ENCODE measurements around the gene HRH3.

Gene HRH3

DNA sequence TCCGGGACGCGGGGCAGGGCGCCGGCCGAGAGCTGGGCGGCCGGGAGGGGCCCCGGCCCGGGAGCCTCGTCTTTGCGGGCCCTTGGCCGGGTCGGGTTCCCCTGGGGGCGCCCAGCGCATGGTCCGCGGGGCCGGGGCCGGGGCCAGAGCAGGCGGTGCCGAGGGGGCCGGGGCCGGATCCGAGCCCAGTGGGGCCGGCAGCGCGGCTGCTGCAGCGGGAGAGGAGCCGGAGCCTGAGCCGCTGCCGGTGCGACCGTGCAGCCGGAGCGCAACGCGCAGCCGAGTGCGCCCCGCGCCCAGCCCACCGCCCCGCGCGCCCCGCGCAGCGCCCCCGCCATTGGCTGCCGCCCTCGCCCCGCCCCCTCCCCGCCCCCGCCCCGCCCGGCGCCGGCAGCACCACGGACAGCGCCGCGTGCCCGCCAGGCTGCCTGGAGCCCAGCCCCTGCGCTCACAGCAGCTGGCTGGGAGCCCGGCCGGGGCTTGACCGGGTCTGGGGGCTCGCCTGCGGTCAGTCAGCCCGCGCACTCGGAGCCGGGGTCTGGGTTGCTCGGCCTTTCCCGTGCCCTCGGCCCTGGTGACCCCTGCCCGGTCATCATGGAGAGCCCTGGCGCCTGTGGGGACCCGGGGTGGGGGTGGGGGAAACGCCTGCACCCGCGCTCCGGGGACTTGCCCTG lies at the start of gene HRH3:
Gene HRH3 (minus strand): TSS at position 287 of the 674 bp plus-strand sequence. CDS start 308 bp downstream, outside the sequence.
- DNase-seq (ENCODE audit: low read depth, low spot score): no peak

DNA sequence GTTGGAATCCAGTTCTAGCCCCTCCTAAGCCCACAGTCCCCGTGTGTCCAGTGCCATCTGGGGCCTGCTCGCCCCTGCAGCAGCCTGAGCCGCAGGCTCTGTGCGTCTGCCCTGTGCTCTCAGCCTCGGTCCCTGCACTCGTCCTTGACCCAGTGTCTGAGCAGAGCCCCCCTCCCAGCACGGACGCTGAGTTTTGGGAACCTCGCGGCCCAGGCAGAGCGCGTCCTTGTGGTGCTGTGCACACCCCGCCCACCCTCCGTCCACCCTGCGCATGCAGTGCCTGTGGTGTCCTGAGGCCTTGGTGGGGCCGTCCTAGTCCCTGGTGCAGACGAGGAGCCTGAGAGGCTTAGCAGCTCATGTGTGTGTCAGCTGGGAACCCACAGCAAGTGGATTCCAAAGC lies 49.8 kb upstream of the HRH3 start:
- DNase-seq (ENCODE audit: low read depth, low spot score): no peak

DNA sequence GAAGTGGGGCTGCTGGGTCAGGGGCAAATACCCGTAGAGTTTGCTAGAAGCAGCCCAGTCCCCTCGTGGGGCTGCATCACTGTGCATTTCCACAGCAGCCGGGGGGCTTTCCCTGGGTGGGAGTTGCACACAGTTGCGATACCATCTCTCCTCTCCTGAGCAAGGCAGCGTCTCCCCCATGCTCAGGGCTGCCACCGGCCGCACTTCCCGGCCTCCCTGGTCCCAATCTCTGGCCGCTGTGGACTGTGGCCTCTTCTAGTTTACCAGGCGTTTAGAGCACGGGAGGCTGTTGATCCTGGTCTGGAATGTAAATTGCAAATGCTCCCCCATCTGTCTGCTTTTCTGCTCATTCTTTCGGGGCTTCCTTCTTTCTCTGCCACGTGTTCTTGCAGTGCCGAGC lies 49.3 kb upstream of the HRH3 start:
- no peak for DNase-seq (ENCODE audit: low read depth, low spot score)

DNA sequence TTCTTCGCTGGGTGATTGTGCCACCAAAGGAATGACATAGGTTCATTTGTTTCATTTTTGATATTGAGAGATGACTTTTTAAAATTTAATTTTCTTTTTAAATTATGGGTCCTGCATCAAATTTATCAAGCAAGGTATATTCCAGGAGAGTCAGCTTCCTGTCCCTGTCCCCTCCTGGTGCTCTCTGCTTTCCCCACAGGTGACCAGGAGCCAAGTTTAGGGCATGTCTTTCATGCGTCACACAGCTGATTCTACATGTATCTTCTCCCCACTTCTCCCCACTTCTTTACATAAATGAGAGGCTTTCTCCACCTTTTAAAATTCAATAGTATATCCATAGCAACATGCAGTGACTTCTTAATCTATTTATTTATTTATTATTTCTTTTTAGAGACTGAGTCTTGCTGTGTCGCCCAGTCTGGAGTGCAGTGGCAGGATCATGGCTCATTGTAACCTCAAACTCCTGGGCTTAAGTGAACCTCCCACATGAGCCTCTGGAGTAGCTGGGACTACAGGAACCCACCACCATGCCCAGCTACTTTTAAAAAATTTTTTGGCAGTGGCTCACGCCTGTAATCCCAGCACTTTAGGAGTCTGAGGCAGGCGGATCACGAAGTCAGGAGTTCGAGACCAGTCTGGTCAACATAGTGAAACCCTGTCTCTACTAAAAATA lies 48.3 kb upstream of the HRH3 start:
- no peak for DNase-seq (ENCODE audit: low read depth, low spot score)

DNA sequence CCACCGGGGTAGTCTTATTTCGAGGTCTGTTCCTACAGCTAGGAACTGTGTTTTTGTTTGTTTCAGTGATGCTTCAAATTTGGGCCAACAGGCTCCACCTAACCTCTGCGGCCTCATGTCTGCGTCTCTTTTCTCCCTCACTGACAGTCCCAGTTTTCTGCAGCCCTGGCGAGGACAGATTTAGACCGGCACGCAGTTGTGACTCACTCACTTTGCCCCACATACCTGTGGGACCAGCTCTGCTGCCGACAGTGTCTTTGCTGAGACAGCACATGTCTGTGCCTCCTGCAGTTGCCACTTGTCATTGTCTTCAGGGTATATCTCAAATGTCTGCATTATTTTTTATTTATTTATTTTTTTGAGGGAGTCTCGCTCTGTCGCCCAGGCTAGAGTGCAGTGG lies 47.5 kb upstream of the HRH3 start:
- DNase-seq (ENCODE audit: low read depth, low spot score): no peak

DNA sequence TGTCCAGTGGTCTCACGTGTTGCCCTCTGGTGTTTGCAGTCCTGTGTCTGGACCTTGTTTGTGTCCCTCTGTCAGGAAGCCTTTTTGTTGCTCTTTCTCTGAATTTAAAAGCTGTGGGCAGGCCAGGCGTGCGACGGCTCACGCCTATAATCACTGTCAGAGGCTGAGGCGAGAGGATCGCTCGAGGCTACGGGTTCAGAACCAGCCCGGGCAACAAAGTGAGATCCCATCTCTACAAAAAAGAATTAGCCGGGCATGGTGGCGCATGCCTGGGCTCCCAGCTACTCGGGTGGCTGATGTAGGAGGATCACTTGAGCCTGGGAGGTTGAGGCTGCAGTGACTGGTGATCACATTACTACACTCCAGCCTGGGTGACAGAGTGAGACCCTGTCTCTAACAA lies 46.8 kb upstream of the HRH3 start:
- DNase-seq (ENCODE audit: low read depth, low spot score): no peak

DNA sequence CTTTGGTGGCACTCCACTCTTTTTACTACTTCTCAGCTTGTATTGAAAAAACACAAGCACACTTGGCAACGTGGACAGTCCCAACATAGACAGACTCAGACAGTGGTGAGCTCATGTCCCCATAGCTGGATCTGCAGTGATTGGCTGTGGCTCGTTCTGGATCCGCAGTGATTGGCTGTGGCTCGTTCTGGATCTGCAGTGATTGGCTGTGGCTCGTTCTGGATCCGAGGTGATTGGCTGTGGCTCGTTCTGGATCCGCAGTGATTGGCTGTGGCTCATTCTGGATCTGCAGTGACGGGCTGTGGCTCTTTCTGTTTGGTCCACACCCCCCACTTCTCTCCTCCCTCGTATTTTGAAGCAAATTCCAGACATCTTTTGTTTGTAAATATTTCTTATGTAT lies 46.3 kb upstream of the HRH3 start:
- no peak for DNase-seq (ENCODE audit: low read depth, low spot score)

DNA sequence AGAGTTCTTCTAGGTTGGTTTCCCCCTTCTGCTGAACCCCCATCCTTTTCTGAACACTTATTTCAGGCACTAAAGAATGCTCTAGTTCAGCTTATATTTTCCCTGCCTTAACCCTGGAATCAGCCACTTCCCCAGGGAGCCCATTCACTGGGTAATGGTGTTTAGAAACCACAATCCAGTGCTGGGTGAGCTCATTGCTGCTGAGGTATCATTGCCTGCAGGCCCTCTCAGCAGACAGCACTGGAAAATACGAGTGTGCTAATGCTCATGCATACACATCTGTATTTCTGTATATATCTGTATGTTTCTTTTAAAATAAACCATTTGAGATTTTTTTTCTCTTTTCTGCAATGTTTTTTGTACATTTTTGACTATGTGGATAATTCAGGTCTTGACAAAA lies 45.3 kb upstream of the HRH3 start:
- DNase-seq (ENCODE audit: low read depth, low spot score): no peak

DNA sequence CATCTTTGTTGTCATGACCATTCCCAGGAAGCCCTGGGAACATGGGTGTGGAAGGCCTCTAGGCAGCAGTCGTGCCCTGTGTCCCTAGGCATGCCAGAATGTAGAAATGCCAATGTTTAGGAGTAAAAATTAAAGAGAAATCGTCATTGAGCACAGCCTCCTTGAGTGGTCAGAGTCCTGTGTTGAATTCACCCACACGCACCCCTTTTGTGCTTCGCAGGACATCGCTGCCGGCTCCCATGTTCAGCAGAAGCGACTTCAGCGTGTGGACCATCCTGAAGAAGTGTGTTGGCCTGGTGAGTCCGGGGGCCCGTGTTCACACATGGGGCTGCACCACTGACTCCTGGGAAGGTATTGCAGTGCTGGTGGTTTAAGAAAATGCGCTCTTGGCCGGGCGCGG lies 43.3 kb upstream of the HRH3 start:
- no peak for DNase-seq (ENCODE audit: low read depth, low spot score)

DNA sequence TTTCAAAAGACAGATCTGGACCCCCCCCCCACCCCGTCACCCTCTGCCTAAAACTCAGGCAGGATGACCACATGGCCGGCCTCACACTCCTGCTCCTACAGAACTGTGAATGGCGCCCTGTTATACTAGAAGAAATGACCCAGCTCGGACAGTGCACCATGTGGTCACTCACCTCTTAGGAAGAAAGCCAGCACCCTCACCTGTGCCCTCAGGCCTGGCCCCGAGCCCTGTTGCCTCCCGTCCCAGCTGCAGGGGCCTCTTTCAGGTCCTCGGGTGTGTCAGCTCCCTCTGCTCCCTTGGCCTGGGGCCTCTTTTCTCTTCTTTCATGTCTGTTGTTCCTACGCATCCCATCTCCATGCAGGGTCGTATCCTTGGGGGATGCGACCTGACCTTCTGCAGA lies 42.0 kb upstream of the HRH3 start:
- DNase-seq (ENCODE audit: low read depth, low spot score): no peak

DNA sequence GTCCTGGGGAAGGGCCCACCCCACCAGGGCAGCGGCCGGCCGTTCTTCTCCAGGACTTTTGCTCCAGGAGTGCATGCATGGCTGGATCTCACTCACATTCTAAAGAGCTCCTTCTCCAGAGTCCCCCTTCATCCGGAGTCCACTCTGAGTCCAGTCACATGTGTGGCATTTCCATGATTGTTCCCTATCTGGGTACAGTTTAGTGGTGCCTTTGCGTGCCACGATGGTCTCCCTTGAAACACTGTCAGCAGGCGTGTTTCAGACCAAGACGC lies 39.2 kb upstream of the HRH3 start:
- no peak for DNase-seq (ENCODE audit: low read depth, low spot score)

DNA sequence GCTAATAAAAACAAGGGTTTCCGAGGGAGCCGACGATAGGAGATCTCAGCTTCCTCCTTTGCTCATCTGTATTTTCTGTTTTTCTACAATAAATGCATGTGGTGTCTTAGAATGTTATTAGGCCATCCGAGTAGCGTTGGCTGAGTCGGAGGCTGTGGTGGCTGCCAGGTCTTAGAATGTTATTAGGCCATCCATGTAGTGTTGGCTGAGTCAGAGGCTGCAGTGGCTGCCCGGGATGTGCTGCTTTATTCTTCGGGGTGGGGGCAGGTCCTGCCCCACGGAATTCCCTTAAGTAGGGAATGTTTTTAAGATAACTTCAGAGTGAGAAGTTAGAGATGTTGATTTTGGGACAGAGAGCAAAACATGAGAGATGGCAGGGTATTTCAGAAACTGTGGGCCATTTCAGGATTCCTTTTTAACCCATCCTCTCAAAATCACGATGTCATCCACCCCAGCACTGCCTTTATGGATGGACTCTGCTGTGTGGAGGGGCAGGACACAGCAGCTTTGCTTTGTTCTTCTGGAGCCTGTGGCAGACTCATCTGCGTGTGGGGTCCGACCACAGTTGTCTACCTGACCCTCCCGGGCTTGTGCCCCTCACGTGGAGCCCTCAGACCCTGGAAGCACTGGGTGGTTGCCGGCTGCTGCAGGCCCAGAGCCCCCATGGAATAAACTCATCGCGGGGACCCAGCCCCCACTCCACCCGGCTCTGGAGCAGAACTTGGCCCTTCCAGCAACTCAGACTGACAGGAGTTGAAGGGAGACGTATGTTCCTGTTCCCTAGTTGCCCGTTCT lies 38.6 kb upstream of the HRH3 start:
- no peak for DNase-seq (ENCODE audit: low read depth, low spot score)

DNA sequence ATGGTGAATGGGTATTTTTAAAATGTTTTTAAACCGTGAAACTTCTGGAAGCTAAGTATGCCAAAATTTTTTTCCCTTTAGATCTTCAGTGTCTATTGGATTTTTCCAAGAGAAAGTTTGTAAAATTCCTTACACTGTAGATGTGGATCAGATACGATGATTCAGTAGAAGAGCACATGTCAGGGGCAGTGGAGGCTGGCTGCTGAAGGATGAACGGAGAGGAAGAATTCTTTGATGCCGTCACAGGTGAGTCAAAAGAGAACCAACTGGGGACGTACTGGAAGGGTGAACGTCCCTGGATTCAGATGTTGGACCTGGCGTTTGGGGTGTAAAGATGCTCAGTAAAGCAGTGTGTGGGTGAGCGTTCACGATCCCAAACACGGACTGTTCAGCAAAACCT lies 35.9 kb upstream of the HRH3 start:
- DNase-seq (ENCODE audit: low read depth, low spot score): no peak

DNA sequence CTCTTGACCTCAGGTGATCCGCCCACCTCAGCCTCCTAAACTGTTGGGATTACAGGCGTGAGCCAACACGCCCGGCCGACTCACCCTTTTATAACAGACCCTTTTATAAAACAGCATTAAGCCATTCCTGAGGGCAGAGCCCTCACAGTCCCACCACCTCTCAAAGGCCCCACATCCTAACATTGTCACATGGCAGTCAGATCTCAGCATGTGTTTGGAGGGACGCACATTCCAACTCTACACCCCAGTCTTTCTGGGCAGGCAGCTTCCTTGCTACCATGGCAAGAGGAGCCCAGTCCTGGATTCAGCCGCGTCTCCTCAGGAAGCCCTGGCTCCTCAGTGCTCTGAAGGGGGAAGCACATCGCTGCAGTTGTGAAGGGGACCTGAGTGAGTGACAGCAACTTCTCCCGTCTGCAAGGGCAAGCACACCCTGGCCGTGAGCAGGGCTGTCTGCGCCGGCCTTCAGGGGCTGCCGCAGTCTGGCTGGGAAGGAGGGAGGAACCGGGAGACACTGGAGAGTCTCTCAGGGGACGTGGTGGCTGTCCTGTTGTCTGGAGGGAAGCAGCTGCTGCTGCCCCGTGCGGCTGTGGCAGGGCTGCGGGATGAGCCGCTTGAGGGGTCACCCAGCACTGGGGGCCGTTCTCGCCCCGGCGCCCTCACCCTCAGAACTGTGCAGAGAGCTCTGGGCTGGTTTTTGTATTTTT lies 34.1 kb upstream of the HRH3 start:
- DNase-seq (ENCODE audit: low read depth, low spot score): no peak

DNA sequence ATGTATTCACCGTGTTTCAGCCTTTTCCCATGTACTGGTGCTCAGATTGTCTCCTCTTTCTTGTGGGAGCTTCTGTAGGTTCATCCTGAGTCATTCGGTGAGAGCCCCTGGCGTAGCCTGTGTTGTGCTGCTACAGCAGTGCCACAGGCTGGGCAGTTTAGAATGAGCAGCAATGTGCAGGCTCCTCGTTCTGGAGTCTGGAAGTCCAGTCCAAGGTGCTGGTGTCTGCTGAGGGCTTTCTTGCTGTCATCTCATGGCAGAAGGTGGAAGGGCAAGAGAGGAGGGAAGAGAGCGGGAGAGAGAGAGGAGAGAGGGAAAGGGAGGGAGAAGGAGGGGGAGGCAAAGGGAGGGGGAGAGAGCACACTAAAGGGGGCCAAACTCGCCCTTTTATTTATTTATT lies 33.3 kb upstream of the HRH3 start:
- no peak for DNase-seq (ENCODE audit: low read depth, low spot score)

DNA sequence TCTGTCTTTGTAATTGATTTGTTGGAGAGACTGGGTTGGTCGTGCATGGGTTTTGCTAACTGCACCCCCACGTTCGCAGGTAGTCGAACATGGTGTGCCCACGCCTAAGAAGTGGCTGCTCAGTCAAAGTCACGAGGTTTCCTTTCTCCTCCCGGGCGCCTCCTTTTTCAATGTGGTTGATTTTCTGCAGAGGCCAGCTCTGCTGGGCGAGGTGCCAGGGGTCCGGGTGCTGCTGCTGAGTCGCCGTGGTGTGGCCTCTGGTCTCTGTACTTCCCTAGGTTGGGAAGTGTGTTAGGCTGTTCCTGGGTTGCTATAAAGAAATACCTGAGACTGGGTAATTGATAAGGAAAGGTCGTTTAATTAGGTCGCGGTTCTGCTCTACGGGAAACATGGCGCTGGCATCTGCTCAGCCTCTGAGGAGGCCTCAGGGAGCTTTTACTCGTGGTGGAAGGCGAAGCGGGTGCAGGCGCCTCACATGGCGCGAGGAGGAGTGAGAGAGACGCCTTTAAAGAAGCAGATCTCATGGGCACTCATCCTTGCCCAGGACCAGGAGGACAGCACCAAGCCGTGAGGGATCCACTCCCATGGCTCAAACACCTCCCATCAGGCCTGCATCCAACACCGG lies 32.4 kb upstream of the HRH3 start:
- DNase-seq (ENCODE audit: low read depth, low spot score): no peak

DNA sequence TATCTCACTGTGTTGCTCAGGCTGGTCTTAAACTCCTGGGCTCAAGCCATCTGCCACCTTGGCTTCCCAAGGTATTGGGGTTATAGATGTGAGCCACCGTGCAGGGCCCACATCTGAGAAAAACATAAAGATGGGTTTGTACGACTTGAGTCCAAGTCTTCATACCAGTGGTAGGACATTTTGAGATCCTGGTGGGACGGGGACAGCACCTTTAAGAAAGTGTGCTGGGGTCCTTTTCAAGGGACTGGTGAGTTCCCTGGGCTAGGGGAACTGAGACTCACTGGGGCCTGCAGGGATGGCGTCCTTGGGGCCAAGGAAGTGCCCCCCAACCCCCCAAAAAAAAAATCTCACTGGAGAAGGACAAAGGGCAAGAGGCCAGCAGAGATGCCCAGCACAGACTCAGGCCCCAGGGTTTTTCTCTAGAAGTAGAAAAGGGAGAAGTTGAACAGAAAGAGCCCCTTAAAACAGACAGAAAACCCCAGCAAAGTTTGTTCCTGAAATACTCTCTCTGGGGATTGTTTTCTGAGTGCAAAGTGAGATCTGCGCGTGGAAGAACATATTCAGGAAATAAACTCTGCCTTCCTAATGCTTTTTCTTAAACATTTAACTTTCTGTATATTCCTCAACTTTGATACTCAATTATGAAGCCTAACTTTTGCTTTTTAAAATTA lies 28.9 kb upstream of the HRH3 start:
- DNase-seq (ENCODE audit: low read depth, low spot score): no peak

DNA sequence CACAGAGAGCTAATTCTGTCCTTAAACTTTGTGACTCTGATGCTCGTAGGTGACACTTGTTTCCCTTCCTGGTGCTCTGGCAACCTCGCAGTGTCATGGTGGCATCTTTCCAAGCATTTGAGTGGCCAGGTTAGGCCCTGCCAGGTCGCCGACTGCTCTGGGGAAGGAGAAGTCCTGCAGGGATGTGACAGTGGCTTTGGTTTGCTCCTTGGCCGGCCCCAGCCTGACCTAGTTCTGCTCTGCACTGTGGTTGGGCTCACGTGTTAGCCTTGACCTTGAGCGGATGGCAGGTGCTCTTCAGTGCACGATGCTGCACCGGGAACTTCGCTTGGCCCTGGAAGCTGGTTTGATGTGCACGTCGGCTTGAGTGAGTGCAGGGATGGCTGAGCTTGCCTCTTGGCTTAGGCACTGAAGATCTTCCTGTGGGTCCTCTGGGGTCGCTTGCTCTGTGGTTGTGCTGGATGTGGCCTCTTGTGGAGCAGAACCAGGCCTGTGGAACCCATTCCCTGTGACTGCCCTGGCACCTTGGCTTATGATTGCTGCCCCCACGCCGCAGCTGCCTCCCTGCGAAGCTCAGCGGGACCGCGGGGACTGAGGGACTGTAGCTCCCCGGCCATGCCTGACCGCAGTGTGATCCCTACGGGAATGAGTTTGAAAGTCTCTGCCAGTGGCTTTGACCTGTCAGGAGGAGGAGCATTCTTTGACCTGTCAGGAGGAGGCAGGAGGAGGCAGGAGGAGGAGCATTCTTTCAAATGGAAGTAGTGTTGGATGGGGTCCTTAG lies 27.0 kb upstream of the HRH3 start:
- no peak for DNase-seq (ENCODE audit: low read depth, low spot score)

DNA sequence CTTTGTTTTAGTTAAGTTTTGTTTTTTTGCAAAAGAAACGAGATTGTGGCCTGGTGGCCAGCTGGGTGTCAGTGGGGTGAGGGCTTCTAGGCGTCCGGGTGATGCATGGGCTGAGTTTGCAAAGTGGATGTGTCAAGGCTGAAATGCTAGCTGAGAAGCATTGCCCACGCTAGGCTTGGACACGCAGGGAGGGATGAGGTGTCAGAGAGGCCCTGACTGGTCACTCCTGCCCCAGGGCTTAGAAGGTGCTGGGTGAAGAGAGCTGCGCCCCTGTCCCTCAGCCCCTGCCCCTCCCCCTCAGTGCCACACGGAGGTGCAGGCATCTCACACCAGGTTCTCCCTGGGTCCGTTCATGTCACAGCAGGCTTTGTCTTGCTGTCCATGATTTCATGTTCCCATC lies 26.4 kb upstream of the HRH3 start:
- no peak for DNase-seq (ENCODE audit: low read depth, low spot score)

DNA sequence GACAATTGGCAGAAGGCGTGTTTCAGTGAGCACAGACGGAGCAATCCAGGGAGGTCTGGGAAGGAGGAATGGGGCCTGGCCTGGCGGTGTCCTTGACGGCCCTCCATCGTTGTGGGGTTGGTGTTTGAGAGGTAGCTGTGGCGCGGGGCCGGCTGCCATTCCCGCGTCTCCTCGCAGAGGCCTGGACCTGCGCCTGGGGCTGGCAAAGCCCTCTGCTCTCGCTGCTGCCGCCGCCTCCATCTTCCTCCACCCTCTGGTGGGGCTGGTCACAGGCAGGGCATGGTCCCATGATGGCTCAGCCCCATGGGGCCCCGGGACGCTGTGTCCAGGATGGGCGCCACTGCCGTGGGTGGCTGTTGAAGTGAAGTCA lies 25.8 kb upstream of the HRH3 start:
- no peak for DNase-seq (ENCODE audit: low read depth, low spot score)

DNA sequence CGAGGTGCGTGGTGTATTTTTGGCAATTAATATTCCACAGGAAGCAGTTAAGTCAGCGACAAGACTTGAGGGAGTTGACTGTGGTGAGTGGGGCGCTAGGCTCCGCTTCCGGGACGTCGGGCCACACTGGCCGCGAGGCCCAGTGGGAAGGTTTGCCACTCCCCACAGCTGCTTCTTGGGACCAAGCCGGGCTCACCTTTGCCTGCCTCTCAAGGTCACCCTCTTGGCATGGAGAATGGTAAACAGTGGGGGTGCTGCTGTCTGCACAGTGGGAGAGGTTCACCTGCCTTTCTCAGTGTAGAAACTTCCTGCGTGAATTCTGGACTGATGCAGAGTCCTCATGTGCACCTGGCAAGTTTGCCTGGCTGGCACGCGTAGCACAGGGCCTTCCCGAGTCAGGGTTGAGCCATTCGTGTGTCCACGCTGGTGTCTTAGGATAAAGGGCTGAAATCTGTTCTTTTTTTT lies 24.6 kb upstream of the HRH3 start:
- no peak for DNase-seq (ENCODE audit: low read depth, low spot score)

Data from brain pericyte (primary cell).